SK-N-MC (cell line): ENCODE measurements around the gene FCHSD1.

Experiments
- DNase-seq: peaks from one replicate; pipeline ENCODE4 v3.0.0-alpha.2; 2011; ENCODE audit warnings: low read depth, low spot score
- H3K27ac ChIP-seq: fragments of 200-600 bp; sonication (generic); 2 replicates; pipeline ENCODE4 v1.5.1; 2016; ENCODE audit warnings: mixed run types
- H3K36me3 ChIP-seq: fragments of 200-600 bp; sonication (generic); 2 replicates; pipeline ENCODE4 v1.6.1; 2017; ENCODE audit warnings: antibody characterized with exemption, low read length, mixed read lengths; ENCODE audit not compliant: insufficient read depth
- H3K4me3 ChIP-seq: fragments of 200-600 bp; sonication (generic); 2 replicates; pipeline ENCODE4 v1.5.1; 2016
- H3K9ac ChIP-seq: fragments of 200-600 bp; sonication (generic); 2 replicates; pipeline ENCODE4 v1.8.0; 2017; ENCODE audit warnings: mixed run types, mixed read lengths; ENCODE audit not compliant: insufficient read length
- H3K9me3 ChIP-seq: fragments of 200-600 bp; sonication (generic); 2 replicates; pipeline ENCODE4 v1.6.1; 2017; ENCODE audit warnings: low read depth, mild to moderate bottlenecking, antibody characterized with exemption, low read length, moderate library complexity, mixed read lengths
- EZH2 ChIP-seq: fragments of 200-600 bp; sonication (generic); IDR thresholded peaks from one replicate; pipeline ENCODE4 v1.6.1; 2017; ENCODE audit warnings: antibody characterized with exemption
- FOXP2 ChIP-seq: optimal IDR thresholded peaks from 2 replicates; pipeline ENCODE3; 2011; ENCODE audit warnings: mild to moderate bottlenecking, moderate library complexity; ENCODE audit not compliant: insufficient read depth; ENCODE audit errors: extremely low read length, control extremely low read depth
- POLR2AphosphoS5 ChIP-seq: IDR thresholded peaks from 2 replicates; pipeline ENCODE4 v1.6.1; 2012; ENCODE audit warnings: mild to moderate bottlenecking, low read depth, low read length, borderline replicate concordance

Gene FCHSD1

GRCh38 chr5:141605523-141606277, 45.5 kb downstream of the FCHSD1 start:
- DNase-seq: peak; percentile 75
- H3K4me3 ChIP-seq: peak overlapping the region; percentile 52
- TF ChIP-seq FOXP2 (no peak), EZH2 (no peak), POLR2AphosphoS5 (no peak)
- H3K9me3 ChIP-seq: no peaks in the 10 kb centered on the region
- peak overlapping the region; percentile 32 for H3K9ac ChIP-seq
- peak overlapping the region; percentile 85 for H3K27ac ChIP-seq
- H3K36me3 ChIP-seq: no peaks in the 10 kb centered on the region

- Histone ChIP-seq H3K9ac (no peak overlapping the region), H3K4me3 (no peak overlapping the region), H3K9me3 (no peaks in the 10 kb centered on the region), H3K27ac (peak overlapping the region; percentile 85; the same call in 1 of the 2 replicates), H3K36me3 (no peaks in the 10 kb centered on the region)
- TF ChIP-seq POLR2AphosphoS5 (no peak), FOXP2 (no peak), EZH2 (no peak)
- no peak for DNase-seq
Observed at GRCh38 chr5:141603923-141604717, 47.1 kb downstream of the FCHSD1 start.

GRCh38 chr5:141602606-141603005, 48.6 kb downstream of the FCHSD1 start:
- no peak overlapping the region for H3K4me3 ChIP-seq
- H3K27ac ChIP-seq: no peak overlapping the region
- no peaks in the 10 kb centered on the region; the same call in none of the 2 replicates for H3K36me3 ChIP-seq
- DNase-seq: no peak
- TF ChIP-seq FOXP2: no peak
- TF ChIP-seq EZH2: no peak
- no peak for TF ChIP-seq POLR2AphosphoS5
- no peak overlapping the region for H3K9ac ChIP-seq
- no peaks in the 10 kb centered on the region for H3K9me3 ChIP-seq

GRCh38 chr5:141598391-141599345, 52.5 kb downstream of the FCHSD1 start:
- H3K4me3 ChIP-seq: no peak overlapping the region
- peaks cover 10% of the 10 kb centered on the region for H3K36me3 ChIP-seq
- no peak for TF ChIP-seq FOXP2
- no peak for TF ChIP-seq POLR2AphosphoS5
- TF ChIP-seq EZH2: no peak
- DNase-seq: no peak
- no peaks in the 10 kb centered on the region for H3K9me3 ChIP-seq
- H3K27ac ChIP-seq: no peak overlapping the region
- no peak overlapping the region for H3K9ac ChIP-seq

- H3K9me3 ChIP-seq: no peaks in the 10 kb centered on the region
- no peak overlapping the region for H3K27ac ChIP-seq
- no peak for TF ChIP-seq FOXP2
- no peak for TF ChIP-seq EZH2
- TF ChIP-seq POLR2AphosphoS5: no peak
- DNase-seq: no peak
- no peak overlapping the region for H3K9ac ChIP-seq
- H3K36me3 ChIP-seq: peaks cover 10% of the 10 kb centered on the region
- no peak overlapping the region for H3K4me3 ChIP-seq
Observed at GRCh38 chr5:141597814-141598213, 53.4 kb downstream of the FCHSD1 start.

- no peak for DNase-seq
- Histone ChIP-seq H3K9me3 (no peaks in the 10 kb centered on the region), H3K36me3 (peaks cover 10% of the 10 kb centered on the region), H3K9ac (no peak overlapping the region), H3K27ac (no peak overlapping the region), H3K4me3 (no peak overlapping the region)
- TF ChIP-seq FOXP2 (no peak), POLR2AphosphoS5 (no peak), EZH2 (no peak)
Observed at GRCh38 chr5:141597394-141597793, 53.8 kb downstream of the FCHSD1 start.

- no peak overlapping the region for H3K9ac ChIP-seq
- TF ChIP-seq POLR2AphosphoS5: no peak
- no peak for TF ChIP-seq EZH2
- no peak for TF ChIP-seq FOXP2
- peaks cover 10% of the 10 kb centered on the region for H3K36me3 ChIP-seq
- DNase-seq: no peak
- H3K4me3 ChIP-seq: no peak overlapping the region
- H3K27ac ChIP-seq: no peak overlapping the region
- no peaks in the 10 kb centered on the region for H3K9me3 ChIP-seq
Observed at GRCh38 chr5:141596867-141597266, 54.4 kb downstream of the FCHSD1 start.
